Daoy (cell line): ENCODE results near the gene COL15A1. TPM values are rescaled to one million over a fixed set of nuclear protein-coding genes. Genes with fewer than 3 reads are reported as not detected.
A peak's percentile ranks its signal among the peaks of the same experiment; 100 is the strongest.
"Not testable (repeated sequence)": the region's sequence is repeated elsewhere in the genome, so short reads cannot be mapped to it uniquely, and the experiment has no call there.

Experiments
- DNase-seq: peaks from one replicate; pipeline ENCODE4 v3.0.0-alpha.2; 2015; ENCODE audit warnings: low read depth
- total RNA-seq: library from RNA; depleted of rRNA; stranded (reverse); fragments of >200 nt; shearing (Covaris generic); gene quantifications from 2 replicates; pipeline ENCODE4 v1.2.3, GENCODE V29; 2014

Gene COL15A1
- total RNA-seq, 1 experiment from 2014 or later: 0.74 TPM

- DNase-seq: no peak
Measured at GRCh38 chr9:99079542-99079941, 135.8 kb downstream of the COL15A1 start.

- DNase-seq: no peak
Measured at GRCh38 chr9:99083051-99083450, 139.3 kb downstream of the COL15A1 start.

GRCh38 chr9:99085949-99086948, 142.5 kb downstream of the COL15A1 start:
- DNase-seq: peak; percentile 84

GRCh38 chr9:99087462-99087861, 143.8 kb downstream of the COL15A1 start:
- no peak for DNase-seq

GRCh38 chr9:99090336-99091130, 146.8 kb downstream of the COL15A1 start:
- DNase-seq: no peak

- DNase-seq: no peak
Measured at GRCh38 chr9:99092643-99093491, 149.2 kb downstream of the COL15A1 start.

GRCh38 chr9:99093492-99093791, 149.7 kb downstream of the COL15A1 start:
- DNase-seq: no peak

- DNase-seq: no peak
Measured at GRCh38 chr9:99095565-99095964, 151.9 kb downstream of the COL15A1 start.

GRCh38 chr9:99096409-99096808, 152.7 kb downstream of the COL15A1 start:
- DNase-seq: no peak

- DNase-seq: not testable (repeated sequence)
Measured at GRCh38 chr9:99099806-99100585, 156.3 kb downstream of the COL15A1 start.

- DNase-seq: no peak
Measured at GRCh38 chr9:99101271-99101670, 157.6 kb downstream of the COL15A1 start.

- no peak for DNase-seq
Measured at GRCh38 chr9:99101812-99102211, 158.1 kb downstream of the COL15A1 start.

GRCh38 chr9:99103054-99103895, 159.6 kb downstream of the COL15A1 start:
- no peak for DNase-seq

GRCh38 chr9:99103901-99104458, 160.3 kb downstream of the COL15A1 start:
- no peak for DNase-seq

GRCh38 chr9:99104459-99105151, 160.9 kb downstream of the COL15A1 start, which contains the start of gene TGFBR1:
Gene TGFBR1, plus strand, starts transcription at chr9:99105113. Its CDS starts 93 bp downstream, at chr9:99105206.
- peak; percentile 98 for DNase-seq

GRCh38 chr9:99105152-99106043, 161.7 kb downstream of the COL15A1 start:
- DNase-seq: peak; percentile 75

- DNase-seq: no peak
Measured at GRCh38 chr9:99106044-99106375, 162.3 kb downstream of the COL15A1 start.

- no peak for DNase-seq
Measured at GRCh38 chr9:99107421-99107820, 163.7 kb downstream of the COL15A1 start.
